Adrenal gland (tissue), 12 donors: ENCODE results near the gene DFFB. TPM values are rescaled to one million over a fixed set of nuclear protein-coding genes. Genes with fewer than 3 reads are reported as not detected.

Source experiments
- DNase-seq, 7 donors: peaks; one replicate each; pipeline ENCODE4 v3.0.0-alpha.2; 2019 to 2020
- H3K27ac ChIP-seq, 5 donors: fragments of 200-600 bp; sonication (generic) in 4 of 5; 1 replicate in 3 of 5; 2 replicates in 2 of 5; pipeline versions ENCODE4 v1.5.1 to v1.8.0; 2016 to 2020; ENCODE audit warnings: mild to moderate bottlenecking in 1 of 5
- H3K27me3 ChIP-seq: fragments of 200-600 bp; 2 replicates; pipeline ENCODE4 v1.8.0; 2021
- H3K36me3 ChIP-seq, 2 donors: fragments of 200-600 bp; replicated peaks in 1 of 2; 1 replicate in 1 of 2; 2 replicates in 1 of 2; pipeline versions ENCODE4 v1.5.1 to v1.8.0; 2018 to 2022
- H3K4me1 ChIP-seq, 2 donors: fragments of 200-600 bp; replicated peaks in 1 of 2; 1 replicate in 1 of 2; 2 replicates in 1 of 2; pipeline versions ENCODE4 v1.5.1 to v1.8.0; 2018 to 2021
- H3K4me3 ChIP-seq, 4 donors: fragments of 200-600 bp; sonication (generic) in 3 of 4; one replicate each; pipeline ENCODE4 v1.5.1; 2016 to 2018
- H3K9me3 ChIP-seq, 3 donors: fragments of 200-600 bp; sonication (generic) in 1 of 3; replicated peaks in 1 of 3; 1 replicate in 2 of 3; 2 replicates in 1 of 3; pipeline versions ENCODE4 v1.5.1 to v1.8.0; 2016 to 2021
- POLR2A ChIP-seq, 2 donors: fragments of 450-650 bp; IDR thresholded peaks; one replicate each; pipeline ENCODE4 v1.6.1; 2017; ENCODE audit warnings: antibody characterized with exemption in 2 of 2, mild to moderate bottlenecking in 2 of 2, moderate library complexity in 1 of 2
- WGBS, 4 donors: extraction: QIAGEN DNeasy Blood & Tissue Kit in 2 of 4; methylation state at CpG; one replicate each; pipeline versions ENCODE4 v1.1.5 to v1.1.7; 2013 to 2017; 5-methylcytosine and 5-hydroxymethylcytosine counted together
- intact Hi-C, 2 donors: fragments of 100-400 bp; cut with DNase I; formaldehyde crosslinking; loops; one replicate each; pipeline versions ENCODE4 v1.14.1 to v1.15.0; 2022 to 2023
- polyA plus RNA-seq, 3 donors: library from polyadenylated mRNA; stranded (reverse); fragments of 200-250 nt in 2 of 3; fragments of 350-450 nt in 1 of 3; fragmentation: Illumina TruSeq in 1 of 3; extraction: RNeasy Lipid Tissue Mini Kit (QIAGEN cat#74804) in 1 of 3; gene quantifications; one replicate each; pipeline ENCODE4 v1.2.3, GENCODE V29; 2013 to 2014
- total RNA-seq, 9 donors: library from RNA; depleted of rRNA in 4 of 9; stranded (reverse); fragments of >200 nt in 4 of 9; fragments of 120-200 nt in 1 of 9; fragmentation: NEBNext Ultra II Directional in 1 of 9; extraction: Animal tissue kit (Norgen Biotek cat#: 25700) in 1 of 9; gene quantifications; one replicate each; pipeline versions ENCODE4 v1.1.0 to v1.2.4, GENCODE V29; 2013 to 2023
- TF ChIP-seq, protein P1 (sequence below), 6 experiments: fragments of 450-650 bp in 4 of 6; fragments of 200-600 bp in 2 of 6; sonication (generic) in 1 of 6; IDR thresholded peaks; 1 replicate in 5 of 6; 2 replicates in 1 of 6; pipeline versions ENCODE4 v1.5.1 to v1.8.0; 2016 to 2021; ENCODE audit warnings: antibody characterized with exemption in 6 of 6, mild to moderate bottlenecking in 2 of 6, moderate library complexity in 1 of 6
- donor health status: healthy with polysubstance abuse.
- donor health status: Bipolar disorder and iron deficiency.
- donor health status: DM: yes; HTN: yes; CAD: no.
- donor health status: DM: no; HTN: no; CAD: no.
- donor health status: DM: no; HTN: no; CAD: no.
- donor health status: DM: yes; HTN: yes; CAD: no.

Gene DFFB
- total and polyA plus RNA-seq, 12 donors, result 1.8 to 13.4 (median 5.2) TPM

- no peak for DNase-seq
- WGBS, 4 donors, result 92 to 96% (median 95%) methylated on average over 15 to 17 of the region's 17 CpGs
- Histone ChIP-seq H3K27me3 (no peaks in the 10 kb centered on the region), H3K4me1 (no peaks in the 10 kb centered on the region), H3K36me3 (peaks cover 0 to 52% of the 10 kb centered on the region in 2 donors), H3K4me3 (no peak overlapping the region), H3K27ac (no peak overlapping the region), H3K9me3 (no peaks in the 10 kb centered on the region)
- intact Hi-C loops, result no loop called here
- TF ChIP-seq, protein P1, sequence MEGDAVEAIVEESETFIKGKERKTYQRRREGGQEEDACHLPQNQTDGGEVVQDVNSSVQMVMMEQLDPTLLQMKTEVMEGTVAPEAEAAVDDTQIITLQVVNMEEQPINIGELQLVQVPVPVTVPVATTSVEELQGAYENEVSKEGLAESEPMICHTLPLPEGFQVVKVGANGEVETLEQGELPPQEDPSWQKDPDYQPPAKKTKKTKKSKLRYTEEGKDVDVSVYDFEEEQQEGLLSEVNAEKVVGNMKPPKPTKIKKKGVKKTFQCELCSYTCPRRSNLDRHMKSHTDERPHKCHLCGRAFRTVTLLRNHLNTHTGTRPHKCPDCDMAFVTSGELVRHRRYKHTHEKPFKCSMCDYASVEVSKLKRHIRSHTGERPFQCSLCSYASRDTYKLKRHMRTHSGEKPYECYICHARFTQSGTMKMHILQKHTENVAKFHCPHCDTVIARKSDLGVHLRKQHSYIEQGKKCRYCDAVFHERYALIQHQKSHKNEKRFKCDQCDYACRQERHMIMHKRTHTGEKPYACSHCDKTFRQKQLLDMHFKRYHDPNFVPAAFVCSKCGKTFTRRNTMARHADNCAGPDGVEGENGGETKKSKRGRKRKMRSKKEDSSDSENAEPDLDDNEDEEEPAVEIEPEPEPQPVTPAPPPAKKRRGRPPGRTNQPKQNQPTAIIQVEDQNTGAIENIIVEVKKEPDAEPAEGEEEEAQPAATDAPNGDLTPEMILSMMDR (IDR thresholded peaks at IDR 0.05), result no peak
- no peak for TF ChIP-seq POLR2A (IDR thresholded peaks at IDR 0.05)
Measured at GRCh38 chr1:3817138-3817740, 40.0 kb upstream of the DFFB start.

DNA sequence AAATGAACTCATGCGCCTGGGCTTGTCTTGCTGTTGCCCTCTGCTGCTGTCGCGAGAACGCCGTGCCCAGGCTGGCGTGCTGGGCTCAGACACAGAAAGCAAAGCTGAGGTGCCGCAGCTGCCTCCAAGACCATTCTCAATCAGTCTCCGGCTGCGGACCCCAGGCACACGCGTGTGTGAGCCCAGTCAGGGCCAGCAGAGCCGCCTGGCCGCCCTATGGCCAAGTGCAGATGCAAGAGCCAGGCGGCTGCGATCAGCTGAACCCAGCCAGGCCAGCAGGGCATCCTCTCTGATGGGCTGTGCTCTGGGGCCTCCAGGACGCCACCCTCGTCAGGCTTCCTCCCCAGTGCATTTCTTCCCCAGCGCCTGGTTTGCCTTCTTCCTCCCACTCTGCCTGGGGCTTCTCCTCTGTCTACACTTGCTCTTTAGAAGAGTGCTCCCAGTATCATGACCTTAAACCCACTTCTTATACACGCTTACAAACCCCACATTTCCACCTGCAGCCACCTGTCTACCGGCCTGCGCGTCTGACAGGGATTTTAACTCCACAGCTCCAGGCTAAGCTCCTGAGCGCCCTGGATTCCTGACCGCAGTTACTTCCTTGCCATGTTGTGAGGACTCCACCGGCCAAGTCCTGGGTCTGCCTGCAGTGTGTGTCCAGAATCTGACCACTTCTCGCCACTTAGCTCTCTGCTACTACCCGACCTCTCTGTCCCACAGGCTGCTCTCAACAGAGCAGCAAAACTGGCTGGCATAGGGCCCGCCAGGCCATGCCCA lies 39.3 kb upstream of the DFFB start:
- intact Hi-C loops, result no loop called here

GRCh38 chr1:3819771-3820200 lies 37.5 kb upstream of the DFFB start:
- peak in 1 of 7 donors; percentile 3 for DNase-seq
- Histone ChIP-seq H3K36me3 (peaks cover 0 to 62% of the 10 kb centered on the region in 2 donors), H3K4me1 (no peaks in the 10 kb centered on the region), H3K27me3 (no peaks in the 10 kb centered on the region), H3K27ac (no peak overlapping the region), H3K9me3 (no peaks in the 10 kb centered on the region), H3K4me3 (no peak overlapping the region)
- 72 to 76% (median 74%) methylated on average over 10 of the region's 10 CpGs for WGBS, 4 donors
- TF ChIP-seq POLR2A (IDR thresholded peaks at IDR 0.05), result no peak
- TF ChIP-seq, protein P1 (IDR thresholded peaks at IDR 0.05), result no peak
- intact Hi-C loops, result no loop called here

More for the DNA sequence above, 39.3 kb upstream of the DFFB start:
- H3K36me3 ChIP-seq, result peaks cover 0 to 59% of the 10 kb centered on the region in 2 donors
- TF ChIP-seq, protein P1 (IDR thresholded peaks at IDR 0.05), result no peak
- TF ChIP-seq POLR2A (IDR thresholded peaks at IDR 0.05), result no peak
- WGBS, 4 donors, result 92 to 93% (median 93%) methylated on average over 23 to 28 of the region's 28 CpGs
- peak in 1 of 7 donors; percentile 13 for DNase-seq
- no peaks in the 10 kb centered on the region for H3K9me3 ChIP-seq
- H3K27ac ChIP-seq, result no peak overlapping the region
- no peak overlapping the region for H3K4me3 ChIP-seq
- no peaks in the 10 kb centered on the region for H3K4me1 ChIP-seq
- no peaks in the 10 kb centered on the region for H3K27me3 ChIP-seq

DNA sequence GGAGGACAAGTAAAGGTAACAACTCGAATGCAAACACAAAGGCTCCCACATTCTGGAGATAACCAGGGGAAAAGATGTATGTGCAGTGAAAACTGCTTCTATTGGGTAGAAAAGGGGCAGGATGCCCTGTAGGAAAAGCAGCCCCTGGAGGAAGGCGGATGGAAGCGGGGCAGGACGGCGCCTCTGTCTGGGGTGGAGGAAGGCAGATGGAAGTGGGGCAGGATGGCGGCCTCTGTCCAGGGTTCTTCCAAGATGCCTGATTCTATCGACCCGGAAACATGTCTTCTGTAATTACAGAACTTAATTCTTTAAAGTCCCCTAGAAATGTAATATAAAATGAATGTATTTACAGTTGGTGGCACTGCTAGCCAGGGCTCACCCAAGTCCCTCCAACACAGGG lies 37.0 kb upstream of the DFFB start:
- no peaks in the 10 kb centered on the region for H3K9me3 ChIP-seq
- H3K36me3 ChIP-seq, result peaks cover 0 to 60% of the 10 kb centered on the region in 2 donors
- no peak overlapping the region for H3K4me3 ChIP-seq
- no peaks in the 10 kb centered on the region for H3K4me1 ChIP-seq
- WGBS, 4 donors, result 89 to 97% (median 92%) methylated on average over 8 of the region's 8 CpGs
- intact Hi-C loops, result no loop called here
- TF ChIP-seq, protein P1 (IDR thresholded peaks at IDR 0.05), result no peak
- no peak for TF ChIP-seq POLR2A (IDR thresholded peaks at IDR 0.05)
- no peak for DNase-seq
- H3K27ac ChIP-seq, result no peak overlapping the region
- no peaks in the 10 kb centered on the region for H3K27me3 ChIP-seq
